Measurements from ENCODE around the gene CPNE6.

Gene CPNE6

DNA sequence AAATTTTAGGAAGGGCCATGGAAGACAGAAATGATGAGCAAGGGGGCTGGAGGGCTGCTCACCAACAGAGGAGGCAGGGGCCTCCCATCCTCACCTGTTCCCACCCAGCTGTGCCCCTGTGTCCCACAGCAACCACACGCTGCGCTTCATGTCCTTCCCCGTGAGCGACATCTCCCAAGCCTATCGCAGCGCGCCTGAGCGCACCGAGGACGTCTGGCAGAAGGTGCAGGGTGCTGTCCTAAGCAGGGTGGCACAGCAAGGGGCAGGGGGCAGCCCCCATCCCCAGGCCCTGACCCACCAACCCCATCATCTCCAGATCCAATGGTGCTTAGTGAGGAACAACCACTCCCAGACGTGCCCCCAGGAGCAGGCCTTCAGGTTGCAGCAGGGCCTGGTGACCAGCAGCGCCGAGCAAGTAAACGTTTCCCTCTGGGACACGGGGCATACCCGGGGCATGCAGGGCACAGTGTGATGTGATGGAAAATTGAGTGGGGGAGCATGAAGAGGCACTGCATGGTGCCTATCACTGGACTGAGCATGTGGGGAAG lies 11.4 kb upstream of the CPNE6 start:
- H3K27ac ChIP-seq (ENCODE audit: low read depth, low read length) = no peak overlapping the region
- no peak overlapping the region for H2AFZ ChIP-seq (ENCODE audit: low read depth, low read length, severe bottlenecking)
- no peaks in the 10 kb centered on the region for H3K27me3 ChIP-seq (ENCODE audit: low read length)
- H3K79me2 ChIP-seq (ENCODE audit: insufficient read depth, low read length) = no peaks in the 10 kb centered on the region
- H4K20me1 ChIP-seq (ENCODE audit: low read depth, low read length) = no peaks in the 10 kb centered on the region
- no peak overlapping the region for H3K4me2 ChIP-seq (ENCODE audit: low read depth, low read length, poor library complexity, severe bottlenecking)
- no peak overlapping the region for H3K9ac ChIP-seq (ENCODE audit: low read length)
- no peaks in the 10 kb centered on the region for H3F3A ChIP-seq (ENCODE audit: insufficient read depth)
- H3K4me3 ChIP-seq (ENCODE audit: insufficient read depth, low read length, poor library complexity, severe bottlenecking) = no peak overlapping the region
- no peaks in the 10 kb centered on the region for H3K36me3 ChIP-seq (ENCODE audit: low read length)
- no peaks in the 10 kb centered on the region for H3K9me3 ChIP-seq (ENCODE audit: insufficient read depth, low read length)
- TF ChIP-seq, protein P1, sequence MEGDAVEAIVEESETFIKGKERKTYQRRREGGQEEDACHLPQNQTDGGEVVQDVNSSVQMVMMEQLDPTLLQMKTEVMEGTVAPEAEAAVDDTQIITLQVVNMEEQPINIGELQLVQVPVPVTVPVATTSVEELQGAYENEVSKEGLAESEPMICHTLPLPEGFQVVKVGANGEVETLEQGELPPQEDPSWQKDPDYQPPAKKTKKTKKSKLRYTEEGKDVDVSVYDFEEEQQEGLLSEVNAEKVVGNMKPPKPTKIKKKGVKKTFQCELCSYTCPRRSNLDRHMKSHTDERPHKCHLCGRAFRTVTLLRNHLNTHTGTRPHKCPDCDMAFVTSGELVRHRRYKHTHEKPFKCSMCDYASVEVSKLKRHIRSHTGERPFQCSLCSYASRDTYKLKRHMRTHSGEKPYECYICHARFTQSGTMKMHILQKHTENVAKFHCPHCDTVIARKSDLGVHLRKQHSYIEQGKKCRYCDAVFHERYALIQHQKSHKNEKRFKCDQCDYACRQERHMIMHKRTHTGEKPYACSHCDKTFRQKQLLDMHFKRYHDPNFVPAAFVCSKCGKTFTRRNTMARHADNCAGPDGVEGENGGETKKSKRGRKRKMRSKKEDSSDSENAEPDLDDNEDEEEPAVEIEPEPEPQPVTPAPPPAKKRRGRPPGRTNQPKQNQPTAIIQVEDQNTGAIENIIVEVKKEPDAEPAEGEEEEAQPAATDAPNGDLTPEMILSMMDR (IDR thresholded peaks at IDR 0.05; ENCODE audit: insufficient read depth, low read length, poor library complexity, severe bottlenecking) = no peak
- TF ChIP-seq EZH2phosphoT487 (conservative IDR thresholded peaks at IDR 0.05; ENCODE audit: low read length) = no peak
- H3K9me2 ChIP-seq (replicated peaks; ENCODE audit: insufficient read depth, low read length) = no peaks in the 10 kb centered on the region

DNA sequence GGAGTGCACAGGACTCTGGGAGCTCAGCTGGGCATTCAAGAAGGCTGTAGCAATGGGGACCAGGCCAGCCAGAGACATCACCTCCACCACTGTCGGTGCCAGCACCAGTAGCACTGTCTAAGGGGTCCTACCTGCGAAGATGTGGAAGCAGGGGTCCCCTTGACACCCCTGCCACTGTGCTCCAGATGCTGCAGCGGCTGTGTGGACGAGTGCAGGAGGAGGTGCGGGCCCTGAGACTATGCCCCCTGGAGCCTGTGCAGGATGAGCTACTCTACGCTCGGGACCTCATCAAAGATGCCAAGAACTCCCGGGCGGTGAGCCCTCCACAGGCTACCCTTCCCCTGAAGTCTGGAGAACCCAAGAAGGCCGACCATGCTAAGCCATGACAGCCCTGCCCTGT lies 10.9 kb upstream of the CPNE6 start:
- Histone ChIP-seq H3K4me3 (ENCODE audit: insufficient read depth, low read length, poor library complexity, severe bottlenecking) (no peak overlapping the region), H3K9me3 (ENCODE audit: insufficient read depth, low read length) (no peaks in the 10 kb centered on the region), H3K27ac (ENCODE audit: low read depth, low read length) (no peak overlapping the region), H3K27me3 (ENCODE audit: low read length) (no peaks in the 10 kb centered on the region), H4K20me1 (ENCODE audit: low read depth, low read length) (no peaks in the 10 kb centered on the region), H3K36me3 (ENCODE audit: low read length) (no peaks in the 10 kb centered on the region), H3K79me2 (ENCODE audit: insufficient read depth, low read length) (no peaks in the 10 kb centered on the region), H3F3A (ENCODE audit: insufficient read depth) (no peaks in the 10 kb centered on the region), H3K9ac (ENCODE audit: low read length) (no peak overlapping the region), H3K4me2 (ENCODE audit: low read depth, low read length, poor library complexity, severe bottlenecking) (no peak overlapping the region), H2AFZ (ENCODE audit: low read depth, low read length, severe bottlenecking) (no peak overlapping the region), H3K9me2 (replicated peaks; ENCODE audit: insufficient read depth, low read length) (no peaks in the 10 kb centered on the region)
- no peak for TF ChIP-seq EZH2phosphoT487 (conservative IDR thresholded peaks at IDR 0.05; ENCODE audit: low read length)
- TF ChIP-seq, protein P1 (IDR thresholded peaks at IDR 0.05; ENCODE audit: insufficient read depth, low read length, poor library complexity, severe bottlenecking) = no peak

DNA sequence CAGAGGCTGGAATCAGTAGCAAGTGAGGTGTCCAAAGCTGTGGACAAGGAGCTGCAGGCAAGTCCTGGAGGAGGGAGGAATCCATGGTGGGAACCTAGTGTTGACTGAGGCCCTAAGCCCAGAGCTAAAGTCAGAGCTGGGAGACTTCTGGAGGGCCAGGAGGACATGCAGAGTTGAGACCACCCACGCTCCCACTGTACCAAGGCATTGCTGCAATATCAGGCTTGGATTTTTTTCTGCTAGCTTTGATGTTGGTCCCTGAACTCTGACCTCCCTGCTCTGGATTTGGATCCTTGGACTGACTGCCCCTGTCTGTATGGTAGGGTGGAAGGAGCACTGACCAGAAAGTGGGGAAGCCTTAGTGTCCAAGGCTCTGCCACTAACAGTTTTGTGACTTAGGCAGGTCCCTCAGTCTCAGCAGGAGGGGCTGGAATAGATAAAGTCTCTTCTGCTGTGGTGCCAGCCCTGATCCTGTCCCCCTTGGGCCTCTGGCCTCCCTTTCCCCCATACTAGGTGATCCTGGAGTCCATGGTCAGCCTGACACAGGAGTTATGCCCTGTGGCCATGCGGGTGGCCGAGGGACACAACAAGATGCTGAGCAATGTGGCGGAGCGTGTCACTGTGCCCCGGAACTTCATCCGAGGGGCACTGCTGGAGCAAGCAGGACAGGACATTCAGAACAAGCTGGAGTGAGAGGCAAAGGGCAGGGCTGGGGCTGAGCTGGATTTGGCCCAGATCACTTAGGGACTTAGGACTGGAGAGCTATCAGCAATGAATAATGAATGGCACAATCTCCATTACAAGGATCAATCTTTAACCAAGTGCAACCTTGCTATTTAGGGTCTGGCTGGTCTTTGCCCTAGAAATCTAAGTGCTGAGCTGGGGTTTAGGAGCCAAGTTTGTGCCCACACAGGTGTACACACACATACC lies 10.1 kb upstream of the CPNE6 start:
- H3K4me3 ChIP-seq (ENCODE audit: insufficient read depth, low read length, poor library complexity, severe bottlenecking) = no peak overlapping the region
- H3K4me2 ChIP-seq (ENCODE audit: low read depth, low read length, poor library complexity, severe bottlenecking) = no peak overlapping the region
- H4K20me1 ChIP-seq (ENCODE audit: low read depth, low read length) = no peaks in the 10 kb centered on the region

More for the DNA sequence above, 10.1 kb upstream of the CPNE6 start:
- Histone ChIP-seq H3F3A (ENCODE audit: insufficient read depth) (no peaks in the 10 kb centered on the region), H2AFZ (ENCODE audit: low read depth, low read length, severe bottlenecking) (no peak overlapping the region), H3K9me3 (ENCODE audit: insufficient read depth, low read length) (no peaks in the 10 kb centered on the region), H3K36me3 (ENCODE audit: low read length) (no peaks in the 10 kb centered on the region), H3K9me2 (replicated peaks; ENCODE audit: insufficient read depth, low read length) (no peaks in the 10 kb centered on the region), H3K27me3 (ENCODE audit: low read length) (no peaks in the 10 kb centered on the region), H3K79me2 (ENCODE audit: insufficient read depth, low read length) (no peaks in the 10 kb centered on the region), H3K27ac (ENCODE audit: low read depth, low read length) (no peak overlapping the region), H3K9ac (ENCODE audit: low read length) (no peak overlapping the region)
- TF ChIP-seq EZH2phosphoT487 (conservative IDR thresholded peaks at IDR 0.05; ENCODE audit: low read length) = no peak
- TF ChIP-seq, protein P1 (IDR thresholded peaks at IDR 0.05; ENCODE audit: insufficient read depth, low read length, poor library complexity, severe bottlenecking) = no peak
